ENCODE data around the gene MAPRE3.

MAPRE3 gene

GRCh38 chr2:26986576-26986975, 16.1 kb downstream of the MAPRE3 start:
- no peak for DNase-seq

GRCh38 chr2:26988058-26988860, 17.8 kb downstream of the MAPRE3 start:
- no peak for DNase-seq

- DNase-seq = no peak
Observed at GRCh38 chr2:26989156-26989555, 18.7 kb downstream of the MAPRE3 start.

GRCh38 chr2:26991717-26992116, 21.3 kb downstream of the MAPRE3 start:
- DNase-seq = no peak

GRCh38 chr2:26993768-26994167, 23.3 kb downstream of the MAPRE3 start:
- DNase-seq = no peak

GRCh38 chr2:26994983-26995382, 24.5 kb downstream of the MAPRE3 start:
- no peak for DNase-seq

- no peak for DNase-seq
Observed at GRCh38 chr2:26997394-26997793, 27.0 kb downstream of the MAPRE3 start.

GRCh38 chr2:26998323-26998722, 27.9 kb downstream of the MAPRE3 start:
- no peak for DNase-seq

- no peak for DNase-seq
Observed at GRCh38 chr2:27000228-27000627, 29.8 kb downstream of the MAPRE3 start.

- no peak for DNase-seq
Observed at GRCh38 chr2:27000995-27001394, 30.6 kb downstream of the MAPRE3 start.

- DNase-seq = no peak
Observed at GRCh38 chr2:27001950-27002349, 31.5 kb downstream of the MAPRE3 start.

GRCh38 chr2:27003007-27003406, 32.6 kb downstream of the MAPRE3 start:
- DNase-seq = no peak

- DNase-seq = no peak
Observed at GRCh38 chr2:27003857-27004256, 33.4 kb downstream of the MAPRE3 start.

- no peak for DNase-seq
Observed at GRCh38 chr2:27006602-27007415, 36.4 kb downstream of the MAPRE3 start.

GRCh38 chr2:27007416-27008374, 37.3 kb downstream of the MAPRE3 start:
- DNase-seq = no peak

- no peak for DNase-seq
Observed at GRCh38 chr2:27008678-27009077, 38.2 kb downstream of the MAPRE3 start.

- DNase-seq = no peak
Observed at GRCh38 chr2:27009083-27009482, 38.6 kb downstream of the MAPRE3 start.

- no peak for DNase-seq
Observed at GRCh38 chr2:27009716-27010115, 39.3 kb downstream of the MAPRE3 start.

- DNase-seq = no peak
Observed at GRCh38 chr2:27010139-27010538, 39.7 kb downstream of the MAPRE3 start.

GRCh38 chr2:27013738-27014137, 43.3 kb downstream of the MAPRE3 start:
- no peak for DNase-seq

GRCh38 chr2:27014771-27015433, 44.5 kb downstream of the MAPRE3 start:
- no peak for DNase-seq

- DNase-seq = peak; percentile 20
Observed at GRCh38 chr2:27016801-27017325, 46.4 kb downstream of the MAPRE3 start.

All from central memory CD4-positive, alpha-beta T cell (primary cell).